ENCODE results near the gene LARP7. TPM values are rescaled to one million over a fixed set of nuclear protein-coding genes. Genes with fewer than 3 reads are reported as not detected.
"Not testable (repeated sequence)": the region's sequence is repeated elsewhere in the genome, so short reads cannot be mapped to it uniquely, and the experiment has no call there.

The LARP7 gene
- total RNA-seq, 4 donors from 2014 or later, result 43.5 to 53.1 (median 51.5) TPM

DNA sequence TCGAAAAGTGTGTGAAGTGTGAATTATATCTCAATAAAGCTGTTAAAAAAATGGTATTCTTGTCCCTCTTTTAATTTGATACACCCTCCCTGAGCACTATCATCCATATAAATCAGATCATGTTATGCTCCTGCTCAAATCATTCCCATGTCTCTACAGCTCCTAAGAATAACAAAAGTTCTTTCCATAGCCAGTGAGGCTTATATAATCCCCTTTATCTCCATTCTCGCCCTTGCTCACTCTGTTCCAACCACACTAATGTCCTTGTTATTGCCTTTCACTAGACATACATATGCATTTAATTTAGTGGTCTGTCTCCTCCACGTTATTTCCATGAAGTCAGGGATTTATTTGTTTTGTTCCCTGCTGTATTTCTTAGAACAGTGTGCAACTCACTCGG lies 10.7 kb upstream of the LARP7 start:
- Histone ChIP-seq H3K4me3 (replicated peaks in 1 of 3) (no peak overlapping the region), H3K9me3 (no peaks in the 10 kb centered on the region), H3K36me3 (no peaks in the 10 kb centered on the region), H3K27ac (no peak overlapping the region), H3K27me3 (no peaks in the 10 kb centered on the region), H3K4me1 (no peaks in the 10 kb centered on the region)
- intact Hi-C loops (cut with DNase I), result no loop called here
- DNase-seq, result no peak
- no peak for TF ChIP-seq POLR2A (IDR thresholded peaks at IDR 0.05)
- TF ChIP-seq, protein P1, sequence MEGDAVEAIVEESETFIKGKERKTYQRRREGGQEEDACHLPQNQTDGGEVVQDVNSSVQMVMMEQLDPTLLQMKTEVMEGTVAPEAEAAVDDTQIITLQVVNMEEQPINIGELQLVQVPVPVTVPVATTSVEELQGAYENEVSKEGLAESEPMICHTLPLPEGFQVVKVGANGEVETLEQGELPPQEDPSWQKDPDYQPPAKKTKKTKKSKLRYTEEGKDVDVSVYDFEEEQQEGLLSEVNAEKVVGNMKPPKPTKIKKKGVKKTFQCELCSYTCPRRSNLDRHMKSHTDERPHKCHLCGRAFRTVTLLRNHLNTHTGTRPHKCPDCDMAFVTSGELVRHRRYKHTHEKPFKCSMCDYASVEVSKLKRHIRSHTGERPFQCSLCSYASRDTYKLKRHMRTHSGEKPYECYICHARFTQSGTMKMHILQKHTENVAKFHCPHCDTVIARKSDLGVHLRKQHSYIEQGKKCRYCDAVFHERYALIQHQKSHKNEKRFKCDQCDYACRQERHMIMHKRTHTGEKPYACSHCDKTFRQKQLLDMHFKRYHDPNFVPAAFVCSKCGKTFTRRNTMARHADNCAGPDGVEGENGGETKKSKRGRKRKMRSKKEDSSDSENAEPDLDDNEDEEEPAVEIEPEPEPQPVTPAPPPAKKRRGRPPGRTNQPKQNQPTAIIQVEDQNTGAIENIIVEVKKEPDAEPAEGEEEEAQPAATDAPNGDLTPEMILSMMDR (IDR thresholded peaks at IDR 0.05), result no peak
- WGBS, 2 donors, result 92 to 93% methylated on average over 4 of the region's 4 CpGs

DNA sequence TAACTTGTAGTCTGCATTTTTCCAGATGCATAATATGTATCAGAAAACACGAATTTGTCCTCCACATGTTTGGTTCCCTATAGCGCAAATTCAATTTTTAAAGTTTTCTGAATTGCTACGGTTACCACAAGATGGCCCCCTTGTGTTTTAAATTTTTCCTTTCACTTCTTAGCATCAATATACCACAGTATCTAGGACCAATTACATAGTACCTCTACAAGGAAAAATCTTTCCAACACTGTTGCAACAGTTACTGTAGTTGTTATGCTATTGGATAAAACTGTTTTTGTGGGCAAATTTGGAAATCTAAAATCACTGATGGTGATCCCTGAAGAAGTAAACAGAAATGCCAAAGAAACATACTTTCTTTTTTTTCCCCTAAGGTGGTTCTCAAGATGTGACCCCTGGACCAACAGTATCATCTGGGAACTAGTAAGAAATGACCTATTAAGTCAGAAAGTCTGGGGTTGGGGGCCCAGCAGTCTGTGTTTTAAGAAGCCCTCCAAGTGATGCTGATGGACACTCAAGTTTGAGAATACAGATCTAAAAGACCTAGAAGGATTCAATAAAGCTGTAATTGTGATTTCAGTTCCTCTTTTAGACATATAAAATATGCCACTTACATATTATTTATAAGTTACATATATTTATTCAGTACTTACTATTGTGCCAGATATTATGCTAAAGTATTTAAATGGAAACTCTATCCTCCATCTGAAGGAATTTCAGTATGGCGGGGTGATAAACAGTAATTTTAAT lies 3.3 kb upstream of the LARP7 start:
- H3K4me3 ChIP-seq (replicated peaks in 1 of 3), result no peak overlapping the region
- DNase-seq, result no peak
- TF ChIP-seq, protein P1 (IDR thresholded peaks at IDR 0.05), result peak in 3 of 6 experiments; percentile 26 to 35 (median 31)
- TF ChIP-seq POLR2A (IDR thresholded peaks at IDR 0.05), result no peak
- intact Hi-C loops (cut with DNase I), result loop anchor here (10.0 kb wide), 1 partner anchor 291 kb away; no protein-coding TSS in a partner anchor
- no peaks in the 10 kb centered on the region for H3K36me3 ChIP-seq
- WGBS, 2 donors, result 35 to 39% methylated on average over 4 of the region's 4 CpGs
- H3K27me3 ChIP-seq, result no peaks in the 10 kb centered on the region
- no peaks in the 10 kb centered on the region for H3K9me3 ChIP-seq
- peaks cover 0 to 7% of the 10 kb centered on the region in 2 donors for H3K4me1 ChIP-seq
- no peak overlapping the region for H3K27ac ChIP-seq

DNA sequence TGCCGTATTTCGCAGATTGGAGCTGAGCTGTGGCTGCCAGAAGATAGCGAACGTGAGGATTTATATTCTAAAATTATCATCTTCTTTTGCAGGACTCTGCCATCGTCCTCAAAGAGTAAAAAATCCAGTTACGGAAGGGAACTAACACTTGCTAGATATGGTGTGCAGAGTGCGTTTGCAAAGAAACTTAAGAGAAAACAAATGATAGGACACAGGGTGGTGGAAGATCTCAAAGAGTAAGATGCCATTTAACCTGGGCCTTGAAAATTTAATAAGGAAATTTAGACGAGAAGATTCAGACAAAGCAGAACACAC lies 566 bp downstream of the LARP7 start:
- WGBS, 2 donors, result 0 to 1% methylated on average over 8 of the region's 8 CpGs
- intact Hi-C loops (cut with DNase I), result loop anchor here (10.0 kb wide), 1 partner anchor 287 kb away; no protein-coding TSS in a partner anchor

DNA sequence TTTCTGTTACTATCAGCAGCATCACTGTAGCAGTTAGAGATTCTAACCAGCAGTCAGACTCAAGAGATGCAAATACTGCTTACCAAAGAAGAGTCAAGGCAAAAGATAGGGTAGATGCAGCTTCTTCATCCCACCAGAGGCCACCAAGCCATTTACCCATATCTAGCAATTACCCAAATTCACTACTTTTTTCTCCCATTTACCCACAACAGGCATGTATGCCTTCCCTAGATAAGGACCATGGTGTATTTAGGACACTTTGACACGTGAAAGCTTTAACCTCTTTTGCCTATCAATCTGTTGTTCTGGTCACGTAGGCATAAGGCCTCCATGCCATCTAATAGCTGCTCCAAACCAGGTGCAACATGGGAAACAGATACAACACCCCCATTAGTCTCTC lies 5.6 kb downstream of the LARP7 start:
- no peak for DNase-seq
- H3K9me3 ChIP-seq, result no peaks in the 10 kb centered on the region
- peaks cover 0 to 7% of the 10 kb centered on the region in 2 donors for H3K4me1 ChIP-seq
- H3K27me3 ChIP-seq, result no peaks in the 10 kb centered on the region
- H3K4me3 ChIP-seq (replicated peaks in 1 of 3), result no peak overlapping the region
- peaks cover 24 to 25% of the 10 kb centered on the region in 2 donors for H3K36me3 ChIP-seq
- H3K27ac ChIP-seq, result no peak overlapping the region
- 88 to 94% methylated on average over 2 of the region's 2 CpGs for WGBS, 2 donors
- TF ChIP-seq, protein P1 (IDR thresholded peaks at IDR 0.05), result no peak
- TF ChIP-seq POLR2A (IDR thresholded peaks at IDR 0.05), result no peak
- intact Hi-C loops (cut with DNase I), result no loop called here

More for the DNA sequence above, 566 bp downstream of the LARP7 start:
- peaks cover 0 to 7% of the 10 kb centered on the region in 2 donors for H3K4me1 ChIP-seq
- peak overlapping the region in 2 of 3 donors; percentile 27 to 41 for H3K4me3 ChIP-seq (replicated peaks in 1 of 3)
- H3K27me3 ChIP-seq, result no peaks in the 10 kb centered on the region
- DNase-seq, result no peak
- no peaks in the 10 kb centered on the region for H3K36me3 ChIP-seq
- no peaks in the 10 kb centered on the region for H3K9me3 ChIP-seq
- TF ChIP-seq, protein P1 (IDR thresholded peaks at IDR 0.05), result no peak
- no peak for TF ChIP-seq POLR2A (IDR thresholded peaks at IDR 0.05)
- H3K27ac ChIP-seq, result peak overlapping the region; percentile 81 to 99 (median 90)

DNA sequence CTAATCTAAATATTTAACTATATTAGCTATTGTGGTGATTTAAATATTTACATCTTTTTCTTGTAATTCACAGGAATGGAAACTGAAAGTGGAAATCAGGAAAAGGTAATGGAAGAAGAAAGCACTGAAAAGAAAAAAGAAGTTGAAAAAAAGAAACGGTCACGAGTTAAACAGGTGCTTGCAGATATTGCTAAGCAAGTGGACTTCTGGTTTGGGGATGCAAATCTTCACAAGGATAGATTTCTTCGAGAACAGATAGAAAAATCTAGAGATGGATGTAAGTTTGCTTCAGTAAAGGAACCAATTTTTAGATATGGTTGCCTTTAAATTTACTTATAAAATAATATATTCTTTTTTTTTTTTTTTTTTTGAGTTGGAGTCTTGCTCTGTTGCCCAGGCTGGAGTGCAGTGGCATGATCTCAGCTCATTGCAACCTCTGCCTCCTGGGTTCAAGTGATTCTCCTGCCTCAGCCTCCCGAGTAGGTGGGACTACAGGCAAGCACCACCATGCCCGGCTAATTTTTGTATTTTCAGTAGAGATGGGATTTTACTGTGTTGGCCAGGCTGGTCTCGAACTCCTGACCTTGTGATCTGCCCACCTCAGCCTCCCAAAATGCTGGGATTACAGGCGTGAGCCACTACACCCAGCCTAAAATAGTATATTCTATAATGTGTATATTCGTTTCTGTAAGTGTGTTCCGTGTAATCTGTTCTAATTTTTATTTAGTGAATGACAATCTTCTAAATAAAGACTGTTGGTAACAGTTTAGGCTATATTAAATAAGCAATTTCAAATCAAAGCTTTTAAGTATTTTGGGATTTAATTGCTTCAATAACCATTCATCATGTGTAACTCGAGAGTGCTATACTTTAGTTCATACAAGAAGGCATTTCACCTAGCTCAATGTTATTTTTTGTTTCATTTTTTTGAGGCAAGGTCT lies 7.9 kb downstream of the LARP7 start:
- H3K4me1 ChIP-seq; H3K27ac ChIP-seq; DNase-seq; H3K4me3 ChIP-seq (replicated peaks in 1 of 3); H3K27me3 ChIP-seq; H3K9me3 ChIP-seq; intact Hi-C loops (cut with DNase I): not testable (repeated sequence)
- H3K36me3 ChIP-seq, result peaks cover 35 to 37% of the 10 kb centered on the region in 2 donors
- 88 to 90% methylated on average over 10 of the region's 10 CpGs for WGBS, 2 donors

Measured in thyroid gland (tissue), 4 donors.